Activated naive CD8-positive, alpha-beta T cell treated with anti-CD3 and anti-CD28 coated beads, Interleukin-2, amount 50 U/mL, for 16 hours (primary cell): Measurements from ENCODE around the gene CCN6.

Experiments
- DNase-seq: peaks from one replicate; pipeline ENCODE4 v3.0.0-alpha.2; 2020; ENCODE audit warnings: low read depth, low spot score

The CCN6 gene

GRCh38 chr6:112117554-112117953 lies 63.6 kb downstream of the CCN6 start:
- no peak for DNase-seq

DNA sequence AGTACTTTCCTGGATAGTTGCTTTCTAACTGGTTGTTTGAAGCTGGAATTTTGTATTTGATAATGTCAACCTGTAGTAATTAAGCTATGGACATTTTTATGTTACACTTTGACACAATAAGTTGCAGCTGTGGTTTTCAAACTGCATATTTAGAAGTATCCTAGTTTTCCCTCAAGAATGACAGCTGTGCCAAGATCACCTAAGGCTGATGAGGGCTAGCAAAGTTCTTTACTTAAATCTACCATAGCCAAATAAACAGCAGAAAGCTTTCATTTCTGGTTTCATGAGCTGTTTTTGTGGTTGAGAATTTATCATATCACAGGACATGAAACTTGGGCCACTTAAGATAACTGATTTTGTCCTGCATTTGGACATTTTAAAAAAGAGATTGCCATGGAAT lies 64.1 kb downstream of the CCN6 start:
- no peak for DNase-seq
